HTR-8/SVneo (cell line): ENCODE measurements around the gene ATP2B2.

ENCODE experiments used
- DNase-seq: peaks from one replicate; pipeline ENCODE4 v3.0.0; 2011; ENCODE audit warnings: low spot score, mixed read lengths; ENCODE audit not compliant: insufficient read length
- FAIRE-seq: peaks from 2 replicates; lab custom pipeline; 2011; peaks lifted over from hg19 to GRCh38; lab: Jason Lieb, UNC

Gene ATP2B2

DNA sequence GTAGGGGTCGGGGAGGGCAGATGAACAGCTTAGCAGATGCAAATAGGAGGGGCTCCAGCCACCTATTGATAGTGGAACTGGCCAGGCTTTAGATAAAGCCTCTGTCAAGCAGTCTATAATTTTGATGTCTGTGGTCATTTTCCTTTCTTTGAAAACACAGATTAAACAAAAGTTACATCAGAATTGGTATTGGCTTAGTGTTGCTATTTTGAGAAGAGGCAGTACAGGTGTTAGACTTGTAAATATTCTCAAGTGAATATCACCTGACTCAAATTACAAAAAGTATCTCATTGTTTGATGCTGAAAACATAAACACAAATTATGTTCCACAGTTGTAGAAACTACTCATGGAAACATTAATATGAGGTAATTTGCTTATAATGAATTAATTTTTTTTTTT lies 230.8 kb downstream of the ATP2B2 start:
- DNase-seq: no peak
- FAIRE-seq: no peak
